ENCODE data around the gene TMEM50B. TPM values are rescaled to one million over a fixed set of nuclear protein-coding genes. Genes with fewer than 3 reads are reported as not detected.

The TMEM50B gene
- total RNA-seq, 1 experiment from 2014 or later = 21.5 TPM

GRCh38 chr21:33411949-33412430, 67.8 kb downstream of the TMEM50B start:
- TF ChIP-seq, protein P1, sequence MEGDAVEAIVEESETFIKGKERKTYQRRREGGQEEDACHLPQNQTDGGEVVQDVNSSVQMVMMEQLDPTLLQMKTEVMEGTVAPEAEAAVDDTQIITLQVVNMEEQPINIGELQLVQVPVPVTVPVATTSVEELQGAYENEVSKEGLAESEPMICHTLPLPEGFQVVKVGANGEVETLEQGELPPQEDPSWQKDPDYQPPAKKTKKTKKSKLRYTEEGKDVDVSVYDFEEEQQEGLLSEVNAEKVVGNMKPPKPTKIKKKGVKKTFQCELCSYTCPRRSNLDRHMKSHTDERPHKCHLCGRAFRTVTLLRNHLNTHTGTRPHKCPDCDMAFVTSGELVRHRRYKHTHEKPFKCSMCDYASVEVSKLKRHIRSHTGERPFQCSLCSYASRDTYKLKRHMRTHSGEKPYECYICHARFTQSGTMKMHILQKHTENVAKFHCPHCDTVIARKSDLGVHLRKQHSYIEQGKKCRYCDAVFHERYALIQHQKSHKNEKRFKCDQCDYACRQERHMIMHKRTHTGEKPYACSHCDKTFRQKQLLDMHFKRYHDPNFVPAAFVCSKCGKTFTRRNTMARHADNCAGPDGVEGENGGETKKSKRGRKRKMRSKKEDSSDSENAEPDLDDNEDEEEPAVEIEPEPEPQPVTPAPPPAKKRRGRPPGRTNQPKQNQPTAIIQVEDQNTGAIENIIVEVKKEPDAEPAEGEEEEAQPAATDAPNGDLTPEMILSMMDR (conservative IDR thresholded peaks at IDR 0.05; ENCODE audit: low read depth, low read length) = no peak
- TF ChIP-seq EZH2phosphoT487 (IDR thresholded peaks at IDR 0.05; ENCODE audit: borderline replicate concordance, low read length) (no peak), EZH2 (IDR thresholded peaks at IDR 0.05; ENCODE audit: low read length, unreplicated experiment) (no peak)
- 0 out of 2 replicates have a peak, but pooled peaks cover 3% of the 10 kb centered on the region for H4K20me1 ChIP-seq (ENCODE audit: low read length)
- H3K4me3 ChIP-seq (ENCODE audit: low read length) = no peak overlapping the region
- ChIA-PET POLR2A (ENCODE audit: unreplicated experiment) (no interaction called here), CTCF (no interaction called here)
- H2AFZ ChIP-seq (ENCODE audit: low read length) = no peak overlapping the region
- no peak overlapping the region for H3K9ac ChIP-seq (ENCODE audit: low read length)
- ATAC-seq = no peak
- H3K9me3 ChIP-seq (ENCODE audit: low read length) = no peaks in the 10 kb centered on the region
- H3K4me2 ChIP-seq (ENCODE audit: low read length) = no peak overlapping the region
- H3K79me2 ChIP-seq (ENCODE audit: low read length) = peaks cover 77% of the 10 kb centered on the region
- no TSS peak for BruUV-seq (replicated peaks)
- no peak for DNase-seq
- no peaks in the 10 kb centered on the region for H3K9me2 ChIP-seq (replicated peaks; ENCODE audit: low read length)
- H3K27ac ChIP-seq (ENCODE audit: low read length) = no peak overlapping the region
- no peaks in the 10 kb centered on the region for H3K27me3 ChIP-seq (ENCODE audit: low read length)
- peaks cover 14% of the 10 kb centered on the region for H3K4me1 ChIP-seq (ENCODE audit: insufficient read depth, low read length)
- intact Hi-C loops (cut with micrococcal nuclease) = no loop called here
- peaks cover 31% of the 10 kb centered on the region for H3K36me3 ChIP-seq (ENCODE audit: low read depth, low read length)
- no peaks in the 10 kb centered on the region for H3F3A ChIP-seq (ENCODE audit: low read length, unreplicated experiment)

GRCh38 chr21:33406493-33406892, 73.3 kb downstream of the TMEM50B start:
- Histone ChIP-seq H4K20me1 (ENCODE audit: low read length) (0 out of 2 replicates have a peak, but pooled peaks cover 10% of the 10 kb centered on the region), H3K4me1 (ENCODE audit: insufficient read depth, low read length) (peaks cover 29% of the 10 kb centered on the region), H2AFZ (ENCODE audit: low read length) (no peak overlapping the region), H3K9ac (ENCODE audit: low read length) (no peak overlapping the region), H3K4me2 (ENCODE audit: low read length) (no peak overlapping the region), H3F3A (ENCODE audit: low read length, unreplicated experiment) (no peaks in the 10 kb centered on the region), H3K9me2 (replicated peaks; ENCODE audit: low read length) (no peaks in the 10 kb centered on the region), H3K27ac (ENCODE audit: low read length) (no peak overlapping the region), H3K4me3 (ENCODE audit: low read length) (no peak overlapping the region), H3K27me3 (ENCODE audit: low read length) (no peaks in the 10 kb centered on the region), H3K9me3 (ENCODE audit: low read length) (no peaks in the 10 kb centered on the region), H3K79me2 (ENCODE audit: low read length) (peaks cover 70% of the 10 kb centered on the region), H3K36me3 (ENCODE audit: low read depth, low read length) (peaks cover 12% of the 10 kb centered on the region)
- ChIA-PET CTCF (no interaction called here), POLR2A (ENCODE audit: unreplicated experiment) (no interaction called here)
- no TSS peak for BruUV-seq (replicated peaks)
- TF ChIP-seq EZH2 (IDR thresholded peaks at IDR 0.05; ENCODE audit: low read length, unreplicated experiment) (no peak), EZH2phosphoT487 (IDR thresholded peaks at IDR 0.05; ENCODE audit: borderline replicate concordance, low read length) (no peak)
- TF ChIP-seq, protein P1 (conservative IDR thresholded peaks at IDR 0.05; ENCODE audit: low read depth, low read length) = no peak
- intact Hi-C loops (cut with micrococcal nuclease) = no loop called here
- DNase-seq (no peak), ATAC-seq (no peak)

- Histone ChIP-seq H3F3A (ENCODE audit: low read length, unreplicated experiment) (no peaks in the 10 kb centered on the region), H3K9me3 (ENCODE audit: low read length) (no peaks in the 10 kb centered on the region), H3K36me3 (ENCODE audit: low read depth, low read length) (peaks cover 9% of the 10 kb centered on the region), H3K4me3 (ENCODE audit: low read length) (peak overlapping the region; percentile 85), H3K79me2 (ENCODE audit: low read length) (peaks cover 52% of the 10 kb centered on the region), H3K4me2 (ENCODE audit: low read length) (peak overlapping the region; percentile 94), H3K9me2 (replicated peaks; ENCODE audit: low read length) (no peaks in the 10 kb centered on the region), H4K20me1 (ENCODE audit: low read length) (0 out of 2 replicates have a peak, but pooled peaks cover 10% of the 10 kb centered on the region), H2AFZ (ENCODE audit: low read length) (peak overlapping the region; percentile 23; the same call in 1 of the 2 replicates), H3K9ac (ENCODE audit: low read length) (peak overlapping the region; percentile 98), H3K4me1 (ENCODE audit: insufficient read depth, low read length) (peaks cover 20% of the 10 kb centered on the region), H3K27me3 (ENCODE audit: low read length) (no peaks in the 10 kb centered on the region), H3K27ac (ENCODE audit: low read length) (peak overlapping the region; percentile 84)
- ATAC-seq (peak; percentile 55), DNase-seq (peak; percentile 41)
- BruUV-seq (replicated peaks) = TSS peak; percentile 96
- ChIA-PET POLR2A (ENCODE audit: unreplicated experiment) (interaction anchor here (0.6 to 1.1 kb wide), 2 partner anchors 26 to 40 kb away, joined by 3 to 10 read pairs; no protein-coding TSS in a partner anchor), CTCF (no interaction called here)
- intact Hi-C loops (cut with micrococcal nuclease) = loop anchor here (2.0 kb wide), 3 partner anchors 23 to 43 kb away; no protein-coding TSS in a partner anchor
- TF ChIP-seq, protein P1 (conservative IDR thresholded peaks at IDR 0.05; ENCODE audit: low read depth, low read length) = no peak
- TF ChIP-seq EZH2phosphoT487 (IDR thresholded peaks at IDR 0.05; ENCODE audit: borderline replicate concordance, low read length) (no peak), EZH2 (IDR thresholded peaks at IDR 0.05; ENCODE audit: low read length, unreplicated experiment) (no peak)
Observed at GRCh38 chr21:33403786-33404585, 75.8 kb downstream of the TMEM50B start.

Measured in PC-3 (cell line).